ENCODE measurements around the gene FAM13A. TPM values are rescaled to one million over a fixed set of nuclear protein-coding genes. Genes with fewer than 3 reads are reported as not detected.
"Not testable (repeated sequence)": the region's sequence is repeated elsewhere in the genome, so short reads cannot be mapped to it uniquely, and the experiment has no call there.

FAM13A gene
- total and polyA plus RNA-seq, 2 donors (not counting 1 experiment from before 2014, with no cell fraction given), result 0.51 to 2.1 TPM

DNA sequence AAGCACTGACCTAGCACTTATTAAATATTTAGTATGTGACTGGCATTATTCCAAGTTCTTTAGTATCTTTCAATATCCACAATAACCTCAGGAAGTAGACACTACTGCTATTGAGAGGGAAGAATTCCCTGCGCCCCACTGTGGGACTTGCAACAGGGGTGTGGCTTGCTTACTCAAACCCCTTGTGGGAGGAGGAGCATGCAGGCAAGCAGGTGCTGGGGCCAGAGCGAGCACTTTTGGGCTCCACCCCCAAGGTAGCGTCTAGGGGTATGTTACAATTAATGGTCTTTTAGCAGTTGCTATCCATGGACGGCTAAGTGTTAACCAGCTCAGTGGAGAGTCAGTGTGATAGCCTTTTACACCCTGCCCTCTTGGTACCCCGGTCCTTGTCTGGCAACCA lies 50.7 kb downstream of the FAM13A start:
- Mint-ChIP-seq H3K27ac (no peak overlapping the region), H3K9me3 (ENCODE audit: insufficient read depth) (no peaks in the 10 kb centered on the region), H3K27me3 (no peaks in the 10 kb centered on the region), H3K4me3 (no peak overlapping the region), H3K4me1 (no peaks in the 10 kb centered on the region)
- Histone ChIP-seq H3K27me3 (replicated peaks in 1 of 4; ENCODE audit: control extremely low read depth in 1 of 4, control insufficient read depth in 3 of 4, insufficient read depth in 4 of 4, low read length in 3 of 4) (no peaks in the 10 kb centered on the region), H3K27ac (ENCODE audit: low read length in 2 of 2) (no peak overlapping the region), H3K9me3 (ENCODE audit: control extremely low read depth in 1 of 3, control insufficient read depth in 2 of 3, insufficient read depth in 1 of 3, low read length in 2 of 3) (no peaks in the 10 kb centered on the region), H3K4me3 (ENCODE audit: control extremely low read depth in 1 of 5, extremely low read depth in 1 of 5, insufficient read depth in 1 of 5, low read depth in 2 of 5, low read length in 4 of 5) (no peak overlapping the region), H2AFZ (ENCODE audit: insufficient read depth, low read depth, low read length, poor library complexity, severe bottlenecking) (no peak overlapping the region), H3K9ac (ENCODE audit: low read length) (no peak overlapping the region), H4K20me1 (ENCODE audit: control insufficient read depth, insufficient read depth, low read length, poor library complexity, severe bottlenecking) (no peaks in the 10 kb centered on the region), H3K36me3 (replicated peaks in 1 of 2; ENCODE audit: control extremely low read depth in 1 of 2, control insufficient read depth in 1 of 2, extremely low read depth in 1 of 2, insufficient read depth in 2 of 2, low read length in 1 of 2) (no peaks in the 10 kb centered on the region), H3K79me2 (ENCODE audit: control insufficient read depth, insufficient read depth, low read length) (no peaks in the 10 kb centered on the region), H3K4me2 (replicated peaks; ENCODE audit: low read depth, low read length, poor library complexity, severe bottlenecking) (no peak overlapping the region), H3K4me1 (ENCODE audit: control insufficient read depth in 2 of 2, insufficient read depth in 2 of 2, low read length in 2 of 2) (no peaks in the 10 kb centered on the region)
- intact Hi-C loops (cut with micrococcal nuclease), result no loop called here
- WGBS (ENCODE audit: insufficient coverage), result 97% methylated on average over 4 of the region's 5 CpGs
- DNase-seq (no peak), ATAC-seq (ENCODE audit: low read depth) (no peak)
- ChIA-PET CTCF (no interaction called here), POLR2A (no interaction called here)
- no peak for TF ChIP-seq EZH2 (IDR thresholded peaks at IDR 0.05; ENCODE audit: borderline replicate concordance, insufficient read depth, low read depth, low read length, poor library complexity, severe bottlenecking)
- TF ChIP-seq, protein P1, sequence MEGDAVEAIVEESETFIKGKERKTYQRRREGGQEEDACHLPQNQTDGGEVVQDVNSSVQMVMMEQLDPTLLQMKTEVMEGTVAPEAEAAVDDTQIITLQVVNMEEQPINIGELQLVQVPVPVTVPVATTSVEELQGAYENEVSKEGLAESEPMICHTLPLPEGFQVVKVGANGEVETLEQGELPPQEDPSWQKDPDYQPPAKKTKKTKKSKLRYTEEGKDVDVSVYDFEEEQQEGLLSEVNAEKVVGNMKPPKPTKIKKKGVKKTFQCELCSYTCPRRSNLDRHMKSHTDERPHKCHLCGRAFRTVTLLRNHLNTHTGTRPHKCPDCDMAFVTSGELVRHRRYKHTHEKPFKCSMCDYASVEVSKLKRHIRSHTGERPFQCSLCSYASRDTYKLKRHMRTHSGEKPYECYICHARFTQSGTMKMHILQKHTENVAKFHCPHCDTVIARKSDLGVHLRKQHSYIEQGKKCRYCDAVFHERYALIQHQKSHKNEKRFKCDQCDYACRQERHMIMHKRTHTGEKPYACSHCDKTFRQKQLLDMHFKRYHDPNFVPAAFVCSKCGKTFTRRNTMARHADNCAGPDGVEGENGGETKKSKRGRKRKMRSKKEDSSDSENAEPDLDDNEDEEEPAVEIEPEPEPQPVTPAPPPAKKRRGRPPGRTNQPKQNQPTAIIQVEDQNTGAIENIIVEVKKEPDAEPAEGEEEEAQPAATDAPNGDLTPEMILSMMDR (IDR thresholded peaks at IDR 0.05), result no peak

DNA sequence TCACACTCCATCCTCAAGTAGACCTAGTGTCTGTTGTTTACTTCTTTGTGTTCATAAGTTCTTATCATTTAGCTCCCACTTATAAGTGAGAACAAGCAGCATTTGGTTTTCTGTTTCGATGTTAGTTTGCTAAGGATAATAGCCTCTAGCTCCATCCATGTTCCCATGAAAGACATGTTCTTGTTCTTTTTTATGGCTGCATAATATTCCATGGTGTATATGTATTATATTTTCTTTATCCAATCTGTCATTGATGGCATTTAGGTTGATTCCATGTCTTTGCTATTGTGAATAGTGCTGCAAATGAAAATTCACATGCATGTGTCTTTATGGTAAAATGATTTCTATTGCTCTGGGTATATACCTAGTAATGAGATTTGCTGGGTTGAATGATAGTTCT lies 51.9 kb downstream of the FAM13A start:
- H3K4me2 ChIP-seq (replicated peaks; ENCODE audit: low read depth, low read length, poor library complexity, severe bottlenecking); H3K9me3 ChIP-seq (ENCODE audit: control extremely low read depth in 1 of 3, control insufficient read depth in 2 of 3, insufficient read depth in 1 of 3, low read length in 2 of 3); H3K9ac ChIP-seq (ENCODE audit: low read length); H3K4me3 ChIP-seq (ENCODE audit: control extremely low read depth in 1 of 5, extremely low read depth in 1 of 5, insufficient read depth in 1 of 5, low read depth in 2 of 5, low read length in 4 of 5); ATAC-seq (ENCODE audit: low read depth); H3K9me3 Mint-ChIP-seq (ENCODE audit: insufficient read depth); H3K27me3 Mint-ChIP-seq; H3K27me3 ChIP-seq (replicated peaks in 1 of 4; ENCODE audit: control extremely low read depth in 1 of 4, control insufficient read depth in 3 of 4, insufficient read depth in 4 of 4, low read length in 3 of 4); H3K36me3 ChIP-seq (replicated peaks in 1 of 2; ENCODE audit: control extremely low read depth in 1 of 2, control insufficient read depth in 1 of 2, extremely low read depth in 1 of 2, insufficient read depth in 2 of 2, low read length in 1 of 2); DNase-seq; H3K4me1 ChIP-seq (ENCODE audit: control insufficient read depth in 2 of 2, insufficient read depth in 2 of 2, low read length in 2 of 2); intact Hi-C loops (cut with micrococcal nuclease); H3K4me1 Mint-ChIP-seq; H3K27ac ChIP-seq (ENCODE audit: low read length in 2 of 2); H3K27ac Mint-ChIP-seq; H3K4me3 Mint-ChIP-seq; H3K79me2 ChIP-seq (ENCODE audit: control insufficient read depth, insufficient read depth, low read length); H2AFZ ChIP-seq (ENCODE audit: insufficient read depth, low read depth, low read length, poor library complexity, severe bottlenecking); H4K20me1 ChIP-seq (ENCODE audit: control insufficient read depth, insufficient read depth, low read length, poor library complexity, severe bottlenecking); POLR2A ChIA-PET; CTCF ChIA-PET: not testable (repeated sequence)
- no CpG with 5 or more reads among the region's 1 CpG for WGBS (ENCODE audit: insufficient coverage)
